GM23248 (cell line): Measurements from ENCODE around the gene LEFTY1. TPM values are rescaled to one million over a fixed set of nuclear protein-coding genes. Genes with fewer than 3 reads are reported as not detected.

Experiments used
- DNase-seq: peaks from one replicate; pipeline ENCODE4 v3.0.0-alpha.2; 2015
- H2AFZ ChIP-seq: fragments of 200-600 bp; sonication (generic); 2 replicates; pipeline ENCODE4 v1.6.1; 2016; ENCODE audit warnings: antibody characterized with exemption
- H3F3A ChIP-seq: fragments of 200-600 bp; sonication (generic); 2 replicates; pipeline ENCODE4 v1.6.1; 2016; ENCODE audit warnings: mild to moderate bottlenecking, antibody characterized with exemption, mixed run types; ENCODE audit not compliant: insufficient read depth
- H3K27ac ChIP-seq: fragments of 200-600 bp; sonication (generic); 2 replicates; pipeline ENCODE4 v1.5.1; 2016; ENCODE audit warnings: mild to moderate bottlenecking
- H3K27me3 ChIP-seq: fragments of 200-600 bp; sonication (generic); replicated peaks from 2 replicates; pipeline ENCODE4 v1.6.1; 2016; ENCODE audit warnings: mild to moderate bottlenecking; ENCODE audit not compliant: insufficient read depth
- H3K36me3 ChIP-seq: fragments of 200-600 bp; sonication (generic); 2 replicates; pipeline ENCODE4 v1.6.1; 2016; ENCODE audit warnings: low read depth, mild to moderate bottlenecking
- H3K4me1 ChIP-seq: fragments of 200-600 bp; sonication (generic); 2 replicates; pipeline ENCODE4 v1.6.1; 2016; ENCODE audit warnings: mild to moderate bottlenecking; ENCODE audit not compliant: insufficient read depth
- H3K4me2 ChIP-seq: fragments of 200-600 bp; sonication (generic); one replicate; pipeline ENCODE4 v1.6.1; 2016; ENCODE audit warnings: mild to moderate bottlenecking; ENCODE audit not compliant: unreplicated experiment
- H3K4me3 ChIP-seq: fragments of 200-600 bp; sonication (generic); 2 replicates; pipeline ENCODE4 v1.5.1; 2016; ENCODE audit warnings: mild to moderate bottlenecking
- H3K79me2 ChIP-seq: fragments of 200-600 bp; sonication (generic); 2 replicates; pipeline ENCODE4 v1.6.1; 2016; ENCODE audit warnings: mild to moderate bottlenecking; ENCODE audit not compliant: insufficient read depth
- H3K9ac ChIP-seq: fragments of 200-600 bp; sonication (generic); 2 replicates; pipeline ENCODE4 v1.6.1; 2016; ENCODE audit warnings: mild to moderate bottlenecking
- H3K9me2 ChIP-seq: fragments of 200-600 bp; sonication (generic); 2 replicates; pipeline ENCODE4 v1.6.1; 2016; ENCODE audit warnings: mixed run types, mild to moderate bottlenecking, moderate library complexity; ENCODE audit not compliant: insufficient read depth
- H3K9me3 ChIP-seq: fragments of 200-600 bp; sonication (generic); one replicate; pipeline ENCODE4 v1.6.1; 2017; ENCODE audit warnings: low read depth
- H4K20me1 ChIP-seq: fragments of 200-600 bp; sonication (generic); 2 replicates; pipeline ENCODE4 v1.6.0; 2016; ENCODE audit not compliant: insufficient read depth
- EZH2 ChIP-seq: fragments of 200-600 bp; sonication (generic); IDR thresholded peaks from 2 replicates; pipeline ENCODE4 v1.6.1; 2018; ENCODE audit warnings: antibody characterized with exemption, mild to moderate bottlenecking; ENCODE audit not compliant: insufficient read depth, poor library complexity, severe bottlenecking
- EZH2phosphoT487 ChIP-seq: fragments of 200-600 bp; sonication (generic); IDR thresholded peaks from 2 replicates; pipeline ENCODE4 v1.6.1; 2018; ENCODE audit warnings: antibody characterized with exemption, moderate library complexity, mild to moderate bottlenecking, low read depth; ENCODE audit not compliant: insufficient read depth
- WGBS, 2 experiments: methylation state at CpG; one replicate each; pipeline ENCODE4 v1.1.6; 2015 to 2017; ENCODE audit warnings: low lambda C conversion rate in 2 of 2, low coverage in 1 of 2; ENCODE audit errors: missing lambda C conversion rate in 2 of 2; 5-methylcytosine and 5-hydroxymethylcytosine counted together
- in situ Hi-C: fragments of 300-500 bp; cut with MboI; formaldehyde crosslinking; loops from 2 replicates; pipeline ENCODE4 v1.15.0; 2020
- polyA plus RNA-seq: library from polyadenylated mRNA; unstranded; fragments of >200 nt; fragmentation: Nextera tagmentation; extraction: Ambion mirVana; gene quantifications from 2 replicates; pipeline ENCODE4 v1.2.1, GENCODE V29; 2016
- total RNA-seq: library from RNA; depleted of rRNA; stranded (reverse); fragments of >200 nt; shearing (Covaris generic); gene quantifications from 2 replicates; pipeline ENCODE4 v1.2.3, GENCODE V29; 2014

Gene LEFTY1
- total and polyA plus RNA-seq, 2 experiments from 2014 or later: not detected

DNA sequence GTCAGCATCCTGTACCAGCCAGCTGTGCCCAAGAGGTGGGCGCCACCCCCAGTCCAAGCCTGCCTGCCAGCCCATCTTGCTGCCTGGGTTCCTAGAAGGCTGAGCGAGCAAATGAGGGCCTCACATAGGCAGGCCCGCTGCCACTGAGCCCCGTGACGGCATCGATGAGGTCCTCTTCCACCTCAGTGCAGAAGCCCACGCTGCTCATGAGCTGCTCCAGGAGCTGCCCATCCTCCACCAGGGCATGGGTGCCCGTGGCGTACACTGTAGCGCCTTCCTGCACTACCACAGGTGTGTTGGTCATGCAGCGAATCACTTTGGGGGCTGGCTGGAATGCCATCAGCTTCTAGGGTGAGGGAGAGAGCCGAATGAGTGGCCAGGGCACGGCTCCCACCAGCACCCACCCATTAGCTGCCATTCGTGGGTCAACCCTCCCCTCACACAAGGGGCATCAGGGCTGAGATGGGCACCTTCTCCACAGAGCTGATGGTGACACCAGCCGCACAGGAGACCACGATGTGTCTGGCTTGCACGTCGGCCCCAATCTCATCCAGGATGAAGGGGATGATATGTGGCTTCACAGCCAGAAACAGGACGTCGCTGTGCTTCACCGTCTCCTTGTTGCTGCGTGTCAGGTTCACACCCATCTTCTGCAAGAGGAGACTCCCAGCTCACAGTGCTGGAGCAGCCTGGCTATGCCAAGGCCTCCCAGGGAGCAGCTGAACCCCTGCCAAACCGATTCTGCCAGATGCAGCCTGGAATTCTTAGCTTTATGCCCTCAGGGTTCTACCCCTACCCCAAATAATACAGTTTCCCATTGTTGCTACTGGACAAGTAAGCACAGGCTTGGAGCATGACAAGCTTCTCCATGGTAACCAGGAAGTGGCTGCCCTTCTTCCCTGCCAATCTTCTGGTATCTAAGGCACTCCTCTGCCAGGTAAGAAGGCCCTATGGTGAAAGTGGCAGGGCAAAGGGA, 33.1 kb upstream of the LEFTY1 start:
- WGBS, 2 experiments: 77 to 79% methylated on average over 23 of the region's 23 CpGs
- Histone ChIP-seq H3K9me3 (no peaks in the 10 kb centered on the region), H3K27ac (no peak overlapping the region), H3K4me1 (peaks cover 26% of the 10 kb centered on the region), H3K36me3 (peaks cover 13% of the 10 kb centered on the region; the same call in 1 of the 2 replicates), H3K4me3 (no peak overlapping the region), H3K79me2 (peaks cover 31% of the 10 kb centered on the region), H4K20me1 (no peaks in the 10 kb centered on the region), H3F3A (peaks cover 14% of the 10 kb centered on the region; the same call in 1 of the 2 replicates), H3K4me2 (peak overlapping the region; percentile 82), H3K9me2 (no peaks in the 10 kb centered on the region), H3K9ac (no peak overlapping the region), H2AFZ (no peak overlapping the region), H3K27me3 (no peaks in the 10 kb centered on the region)
- no peak for DNase-seq
- in situ Hi-C loops: no loop called here
- TF ChIP-seq EZH2 (no peak), EZH2phosphoT487 (no peak)

- no peak for TF ChIP-seq EZH2
- no peak for TF ChIP-seq EZH2phosphoT487
- Histone ChIP-seq H3K9me3 (no peaks in the 10 kb centered on the region), H3K27ac (peak overlapping the region; percentile 66), H3K27me3 (no peaks in the 10 kb centered on the region), H3K9ac (peak overlapping the region; percentile 51), H3K9me2 (no peaks in the 10 kb centered on the region), H3K4me3 (no peak overlapping the region), H2AFZ (no peak overlapping the region), H3K36me3 (peaks cover 16% of the 10 kb centered on the region; the same call in 1 of the 2 replicates), H3K4me2 (peak overlapping the region; percentile 62), H3K4me1 (peaks cover 24% of the 10 kb centered on the region), H3K79me2 (peaks cover 31% of the 10 kb centered on the region), H3F3A (peaks cover 14% of the 10 kb centered on the region; the same call in 1 of the 2 replicates), H4K20me1 (no peaks in the 10 kb centered on the region)
- peak; percentile 83 for DNase-seq
- in situ Hi-C loops: no loop called here
- 13 to 15% methylated on average over 5 of the region's 5 CpGs for WGBS, 2 experiments
Measured at GRCh38 chr1:225919906-225920305, 31.0 kb upstream of the LEFTY1 start.

DNA sequence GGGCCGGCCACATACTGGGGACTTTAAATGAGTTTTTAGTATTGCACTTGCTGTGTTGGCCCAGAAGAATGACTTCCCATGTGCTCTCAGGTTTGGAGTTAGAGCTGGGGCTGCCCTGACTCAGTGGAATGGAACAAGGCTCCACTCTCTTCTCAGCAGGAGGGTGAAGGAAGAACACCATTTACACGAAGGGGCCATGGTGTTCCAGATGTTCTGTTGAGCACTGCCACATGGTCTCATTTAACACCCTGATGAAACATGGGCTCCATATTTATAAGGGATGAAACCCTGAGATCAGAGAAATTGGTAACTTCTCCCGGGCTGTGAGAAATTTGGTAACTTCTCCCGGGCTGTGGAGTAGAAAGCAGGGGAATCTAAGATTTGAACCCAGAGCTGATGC, 29.3 kb upstream of the LEFTY1 start:
- Histone ChIP-seq H3F3A (peaks cover 14% of the 10 kb centered on the region; the same call in 1 of the 2 replicates), H3K4me2 (no peak overlapping the region), H3K79me2 (peaks cover 25% of the 10 kb centered on the region), H2AFZ (no peak overlapping the region), H3K36me3 (peaks cover 16% of the 10 kb centered on the region; the same call in 1 of the 2 replicates), H3K9me3 (no peaks in the 10 kb centered on the region), H3K4me3 (no peak overlapping the region), H3K27ac (no peak overlapping the region), H3K4me1 (peaks cover 20% of the 10 kb centered on the region), H3K27me3 (no peaks in the 10 kb centered on the region), H3K9me2 (no peaks in the 10 kb centered on the region), H4K20me1 (no peaks in the 10 kb centered on the region), H3K9ac (no peak overlapping the region)
- in situ Hi-C loops: no loop called here
- no peak for TF ChIP-seq EZH2
- no peak for TF ChIP-seq EZH2phosphoT487
- WGBS, 2 experiments: 82% methylated on average over 4 of the region's 4 CpGs
- DNase-seq: no peak

DNA sequence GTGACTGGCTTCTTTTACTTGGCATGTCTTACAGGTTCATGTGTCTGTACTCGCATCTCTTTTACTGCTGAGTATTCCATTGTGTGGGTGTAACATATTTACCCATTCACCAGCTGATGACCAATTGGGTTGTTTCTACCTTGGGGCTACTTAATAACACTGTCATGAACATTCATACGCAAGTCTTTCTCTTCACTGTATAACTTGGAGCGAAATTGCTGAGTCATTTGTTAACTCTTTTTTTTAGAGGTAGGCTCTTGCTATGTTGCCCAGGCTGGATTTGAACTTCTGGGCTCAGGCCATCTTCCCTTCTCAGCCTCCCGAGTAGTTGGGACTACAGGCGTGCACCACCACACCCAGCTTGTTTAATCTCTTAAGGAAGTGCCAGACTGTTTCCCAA, 28.6 kb upstream of the LEFTY1 start:
- H3K4me3 ChIP-seq: no peak overlapping the region

More for the DNA sequence above, 28.6 kb upstream of the LEFTY1 start:
- H3F3A ChIP-seq: peaks cover 14% of the 10 kb centered on the region; the same call in 1 of the 2 replicates
- 79 to 80% methylated on average over 5 of the region's 5 CpGs for WGBS, 2 experiments
- H3K36me3 ChIP-seq: peaks cover 16% of the 10 kb centered on the region; the same call in 1 of the 2 replicates
- no peak overlapping the region for H3K27ac ChIP-seq
- no peaks in the 10 kb centered on the region for H4K20me1 ChIP-seq
- TF ChIP-seq EZH2phosphoT487 (no peak), EZH2 (no peak)
- no peak overlapping the region for H2AFZ ChIP-seq
- no peak overlapping the region for H3K4me2 ChIP-seq
- no peaks in the 10 kb centered on the region for H3K27me3 ChIP-seq
- 0 out of 2 replicates have a peak, but pooled peaks cover 17% of the 10 kb centered on the region for H3K79me2 ChIP-seq
- peaks cover 13% of the 10 kb centered on the region for H3K4me1 ChIP-seq
- peak; percentile 40 for DNase-seq
- no peak overlapping the region for H3K9ac ChIP-seq
- H3K9me3 ChIP-seq: no peaks in the 10 kb centered on the region
- no peaks in the 10 kb centered on the region for H3K9me2 ChIP-seq
- in situ Hi-C loops: no loop called here
